HepG2 (cell line): ENCODE measurements around the gene MMUT. TPM values are rescaled to one million over a fixed set of nuclear protein-coding genes. Genes with fewer than 3 reads are reported as not detected.
A peak's percentile ranks its signal among the peaks of the same experiment; 100 is the strongest.

ENCODE experiments used
- ATAC-seq: fragments of 200-7000 bp; cut with Tn5 transposase; 3 replicates; pipeline ENCODE4 v1.9.1; 2020; ENCODE audit warnings: mild to moderate bottlenecking, moderate library complexity
- Bru-seq: library from RNA; stranded (reverse); fragments of 400-500 nt; gene quantifications from one replicate; lab custom pipeline; 2021; lab: Mats Ljungman, UMichigan
- BruChase-seq, 2 experiments: library from RNA; stranded (reverse); fragments of 400-500 nt; gene quantifications; one replicate each; lab custom pipeline; 2021; lab: Mats Ljungman, UMichigan
- BruUV-seq: library from RNA; stranded (reverse); fragments of 400-500 nt; replicated peaks from 2 replicates; lab custom pipeline; 2021; lab: Mats Ljungman, UMichigan
- CTCF ChIA-PET: fragments of 300-600 bp; formaldehyde crosslinking; extraction: SDS; loops from one replicate; lab custom pipeline; 2021; ENCODE audit warnings: low total read pairs, inconsistent platforms, low intra/inter-chr PET ratio; lab: Yijun Ruan, JAX
- POLR2A ChIA-PET: fragments of 350-600 bp; sonication (Branson Sonifier 250); formaldehyde crosslinking; loops from one replicate; lab custom pipeline; 2020; ENCODE audit warnings: antibody characterized with exemption, inconsistent platforms; lab: Yijun Ruan, JAX
- DNase-seq: peaks from one replicate; pipeline ENCODE4 v3.0.0-alpha.2; 2015; ENCODE audit warnings: low spot score
- FAIRE-seq: peaks from 3 replicates; lab custom pipeline; 2011; peaks lifted over from hg19 to GRCh38; lab: Jason Lieb, UNC
- H2AFZ ChIP-seq: one replicate; pipeline ENCODE4 v1.6.1; 2011; ENCODE audit warnings: low read length, inconsistent platforms
- H3K27ac ChIP-seq: fragments of 300-600 bp; 3 replicates; pipeline ENCODE4 v1.8.0; 2011; ENCODE audit warnings: mixed run types, mild to moderate bottlenecking, mixed read lengths, low read length, inconsistent platforms; ENCODE audit not compliant: insufficient read depth; ENCODE audit errors: extremely low read length
- H3K27me3 ChIP-seq, 2 experiments: fragments of 200-600 bp in 1 of 2; 2 replicates in 1 of 2; 3 replicates in 1 of 2; pipeline versions ENCODE4 v1.6.0 to v1.8.0; 2011; ENCODE audit warnings: low read length in 2 of 2, mild to moderate bottlenecking in 2 of 2, moderate library complexity in 2 of 2, inconsistent platforms in 1 of 2; ENCODE audit not compliant: insufficient read depth in 2 of 2, control insufficient read depth in 1 of 2
- H3K36me3 ChIP-seq, 2 experiments: fragments of 200-600 bp in 1 of 2; replicated peaks in 1 of 2; 2 replicates in 1 of 2; 3 replicates in 1 of 2; pipeline versions ENCODE4 v1.5.1 to v1.8.0; 2011; ENCODE audit warnings: low read length in 2 of 2, inconsistent platforms in 1 of 2; ENCODE audit not compliant: insufficient read depth in 2 of 2, control insufficient read depth in 1 of 2
- H3K4me1 ChIP-seq: 2 replicates; pipeline ENCODE4 v1.5.1; 2012; ENCODE audit warnings: low read length, inconsistent platforms; ENCODE audit not compliant: insufficient read depth
- H3K4me2 ChIP-seq: 2 replicates; pipeline ENCODE4 v1.6.0; 2011; ENCODE audit warnings: low read depth, low read length, inconsistent platforms
- H3K4me3 ChIP-seq, 3 experiments: fragments of 200-600 bp in 1 of 3; sonication (generic), shearing (Covaris generic) in 1 of 3; replicated peaks in 1 of 3; 2 replicates each; pipeline ENCODE4 v1.5.1; 2011 to 2016; ENCODE audit warnings: low read length in 3 of 3, inconsistent platforms in 2 of 3, low read depth in 2 of 3, mild to moderate bottlenecking in 2 of 3, control low read depth in 1 of 3, mixed read lengths in 1 of 3; ENCODE audit not compliant: insufficient read depth in 1 of 3
- H3K79me2 ChIP-seq: one replicate; pipeline ENCODE4 v1.6.1; 2011; ENCODE audit warnings: low read length, inconsistent platforms; ENCODE audit not compliant: insufficient read depth
- H3K9ac ChIP-seq: 2 replicates; pipeline ENCODE4 v1.6.0; 2011; ENCODE audit warnings: mild to moderate bottlenecking, low read depth, low read length, inconsistent platforms; ENCODE audit not compliant: insufficient read depth
- H3K9me3 ChIP-seq: 2 replicates; pipeline ENCODE4 v1.5.1; 2012; ENCODE audit warnings: mild to moderate bottlenecking, low read length
- H4K20me1 ChIP-seq: 2 replicates; pipeline ENCODE4 v1.6.0; 2011; ENCODE audit warnings: inconsistent platforms, mild to moderate bottlenecking, low read length, moderate library complexity; ENCODE audit not compliant: insufficient read depth
- HMG20B ChIP-seq: conservative IDR thresholded peaks from 2 replicates; pipeline ENCODE4 v1.6.1; 2016; ENCODE audit warnings: missing genetic modification reagents, missing compliant biosample characterization
- KLF9 ChIP-seq: IDR thresholded peaks from 2 replicates; pipeline ENCODE4 v1.6.1; 2016; ENCODE audit warnings: low read depth
- PCBP2 ChIP-seq: fragments of 200-400 bp; formaldehyde crosslinking; optimal IDR thresholded peaks from 2 replicates; pipeline ENCODE3; 2018; ENCODE audit warnings: low read length, low read depth; ENCODE audit not compliant: poor library complexity, severe bottlenecking
- RBM39 ChIP-seq: fragments of 200-400 bp; formaldehyde crosslinking; IDR thresholded peaks from one replicate; pipeline ENCODE4 v1.6.1; 2018; ENCODE audit warnings: antibody characterized with exemption, mild to moderate bottlenecking, low read depth, low read length; ENCODE audit not compliant: poor library complexity, severe bottlenecking
- RXRA ChIP-seq: sonication (generic); formaldehyde crosslinking; IDR thresholded peaks from 2 replicates; pipeline ENCODE4 v1.5.1; 2020; ENCODE audit warnings: missing genetic modification reagents
- SNAPC5 ChIP-seq: sonication (generic); formaldehyde crosslinking; IDR thresholded peaks from 2 replicates; pipeline ENCODE4 v1.8.1; 2023; ENCODE audit warnings: mild to moderate bottlenecking, missing genetic modification reagents, borderline replicate concordance
- SP2 ChIP-seq: sonication (generic); formaldehyde crosslinking; IDR thresholded peaks from 2 replicates; pipeline ENCODE4 v1.5.1; 2020; ENCODE audit warnings: mild to moderate bottlenecking, missing genetic modification reagents
- TBL1XR1 ChIP-seq: fragments of 150-350 bp; IDR thresholded peaks from 2 replicates; pipeline ENCODE4 v1.6.1; 2014; ENCODE audit warnings: borderline replicate concordance, low read length; ENCODE audit not compliant: partially characterized antibody
- ZKSCAN1 ChIP-seq: fragments of 150-350 bp; IDR thresholded peaks from 2 replicates; pipeline ENCODE4 v1.6.1; 2014; ENCODE audit warnings: low read length
- ZNF121 ChIP-seq: sonication (generic); formaldehyde crosslinking; IDR thresholded peaks from 2 replicates; pipeline ENCODE4 v1.5.0; 2020; ENCODE audit warnings: mild to moderate bottlenecking, missing genetic modification reagents
- ZNF337 ChIP-seq: sonication (generic); formaldehyde crosslinking; IDR thresholded peaks from 2 replicates; pipeline ENCODE4 v1.5.1; 2020; ENCODE audit warnings: missing genetic modification reagents, low read depth, mild to moderate bottlenecking, borderline replicate concordance
- ZNF776 ChIP-seq: sonication (generic); formaldehyde crosslinking; IDR thresholded peaks from 2 replicates; pipeline ENCODE4 v1.4.0; 2020; ENCODE audit warnings: mild to moderate bottlenecking, missing genetic modification reagents
- WGBS: methylation state at CpG from one replicate; pipeline ENCODE4 v1.1.6; 2017; ENCODE audit warnings: low lambda C conversion rate; 5-methylcytosine and 5-hydroxymethylcytosine counted together
- in situ Hi-C: cut with HindIII; loops from 2 replicates; pipeline ENCODE4 v1.10.0; 2017; ENCODE audit warnings: low pct_unique_long_range_greater_than_20kb; ENCODE audit not compliant: extremely low pct_ligation_motif_present
- intact Hi-C: fragments of 100-400 bp; cut with micrococcal nuclease; formaldehyde crosslinking; loops from one replicate; pipeline ENCODE4 v1.10.0; 2022; ENCODE audit not compliant: unreplicated experiment
- long read RNA-seq, 2 experiments: library from RNA in 1 of 2; library from polyadenylated mRNA in 1 of 2; stranded (forward) in 1 of 2; unstranded in 1 of 2; transcript quantifications; one replicate each; pipeline ENCODE4 v2.0.0, GENCODE V29; 2019 to 2022
- polyA minus RNA-seq, 3 experiments: library from RNA; depleted of rRNA, polyadenylated mRNA; stranded (reverse); fragments of >200 nt; gene quantifications; 2 replicates each; pipeline ENCODE4 v1.2.3, GENCODE V29; 2011; ENCODE audit warnings: low replicate concordance in 1 of 3
- polyA plus RNA-seq, 8 experiments: library from polyadenylated mRNA; depleted of rRNA in 3 of 8; stranded (reverse) in 7 of 8; unstranded in 1 of 8; fragments of >200 nt; fragmentation: Illumina TruSeq in 4 of 8; extraction: Trizol in 4 of 8; gene quantifications; 2 replicates each; pipeline versions ENCODE4 v1.2.1 to v1.2.3, GENCODE V29; 2011 to 2016; ENCODE audit warnings: low read depth in 4 of 8, missing spikeins in 1 of 8, mixed read lengths in 1 of 8; ENCODE audit not compliant: insufficient read depth in 1 of 8
- total RNA-seq, 5 experiments: library from RNA; depleted of rRNA; stranded (reverse); fragments of >200 nt; fragmentation: Illumina TruSeq; extraction: Trizol; gene quantifications; 2 replicates each; pipeline ENCODE4 v1.2.3, GENCODE V29; 2016; ENCODE audit warnings: low read depth in 1 of 5
- TF ChIP-seq, protein P1 (sequence below): sonication (generic); formaldehyde crosslinking; IDR thresholded peaks from 2 replicates; pipeline ENCODE4 v1.4.0; 2020; ENCODE audit warnings: missing genetic modification reagents
- TF ChIP-seq, protein P2 (sequence below): IDR thresholded peaks from 2 replicates; pipeline ENCODE4 v1.6.1; 2016; ENCODE audit warnings: missing genetic modification reagents, missing compliant biosample characterization
- TF ChIP-seq, protein P3 (sequence below): IDR thresholded peaks from 2 replicates; pipeline ENCODE4 v1.6.1; 2016; ENCODE audit warnings: low read depth, control low read depth

Gene MMUT
- total RNA-seq (2016; rRNA removed; fragmentation: Illumina TruSeq; extraction: Trizol) (15.8 and 20.5 TPM in 2 replicates), polyA plus RNA-seq (2011; rRNA removed) (14.6 and 16.1 TPM in 2 replicates), polyA minus RNA-seq (2011; rRNA and poly(A)+ RNA removed; ENCODE audit: low replicate concordance) (7.0 and 10.2 TPM in 2 replicates), Bru-seq, nascent RNA (percentile 72 among the genes with signal in this experiment), BruChase-seq, experiment 1, labeled RNA remaining after a 6-hour chase (percentile 73 among the genes with signal in this experiment), BruChase-seq, experiment 2, labeled RNA remaining after a 2-hour chase (percentile 67 among the genes with signal in this experiment)
- total RNA-seq (2016; cell fraction: cytosol; rRNA removed; fragmentation: Illumina TruSeq; extraction: Trizol; ENCODE audit: low read depth): 1.8 and 1.9 TPM in 2 replicates
- 15.7 and 20.8 TPM in 2 replicates for total RNA-seq (2016; cell fraction: insoluble cytoplasmic fraction; rRNA removed; fragmentation: Illumina TruSeq; extraction: Trizol)
- total RNA-seq (2016; cell fraction: membrane; rRNA removed; fragmentation: Illumina TruSeq; extraction: Trizol): 4.1 and 5.0 TPM in 2 replicates
- 18.3 and 24.5 TPM in 2 replicates for total RNA-seq (2016; cell fraction: nucleus; rRNA removed; fragmentation: Illumina TruSeq; extraction: Trizol)
- polyA plus RNA-seq (2011; cell fraction: cytosol; rRNA removed): 7.5 and 11.5 TPM in 2 replicates
- 8.1 and 9.6 TPM in 2 replicates for polyA plus RNA-seq (2011; cell fraction: nucleus; rRNA removed)
- polyA plus RNA-seq (2012): 19.6 and 28.3 TPM in 2 replicates
- polyA plus RNA-seq (2016; cell fraction: cytosol; fragmentation: Illumina TruSeq; extraction: Trizol; ENCODE audit: low read depth): 1.3 and 1.4 TPM in 2 replicates
- 15.0 and 15.9 TPM in 2 replicates for polyA plus RNA-seq (2016; cell fraction: insoluble cytoplasmic fraction; fragmentation: Illumina TruSeq; extraction: Trizol; ENCODE audit: low read depth)
- 2.2 and 2.7 TPM in 2 replicates for polyA plus RNA-seq (2016; cell fraction: membrane; fragmentation: Illumina TruSeq; extraction: Trizol; ENCODE audit: low read depth)
- polyA plus RNA-seq (2016; cell fraction: nucleus; fragmentation: Illumina TruSeq; extraction: Trizol; ENCODE audit: insufficient read depth, low read depth): 22.7 and 24.8 TPM in 2 replicates
- 11.9 and 13.3 TPM in 2 replicates for polyA minus RNA-seq (2011; cell fraction: cytosol; rRNA and poly(A)+ RNA removed)
- 16.4 and 20.9 TPM in 2 replicates for polyA minus RNA-seq (2011; cell fraction: nucleus; rRNA and poly(A)+ RNA removed)
- long read RNA-seq, experiment 1, transcript MUT-201 (13 exons, 3,749 nt): major isoform, 23 of 40 reads
- long read RNA-seq, experiment 1, partial matches to known transcripts: 10 of 40 reads
- long read RNA-seq, experiment 1, other reads (novel, unspliced or antisense): 7 of 40 reads
- long read RNA-seq, experiment 2, transcript MUT-201 (13 exons, 3,749 nt): major isoform, 10 of 25 reads
- long read RNA-seq, experiment 2, partial matches to known transcripts: 15 of 25 reads
- long read RNA-seq, experiment 2, other reads (novel, unspliced or antisense): 0 of 25 reads

DNA sequence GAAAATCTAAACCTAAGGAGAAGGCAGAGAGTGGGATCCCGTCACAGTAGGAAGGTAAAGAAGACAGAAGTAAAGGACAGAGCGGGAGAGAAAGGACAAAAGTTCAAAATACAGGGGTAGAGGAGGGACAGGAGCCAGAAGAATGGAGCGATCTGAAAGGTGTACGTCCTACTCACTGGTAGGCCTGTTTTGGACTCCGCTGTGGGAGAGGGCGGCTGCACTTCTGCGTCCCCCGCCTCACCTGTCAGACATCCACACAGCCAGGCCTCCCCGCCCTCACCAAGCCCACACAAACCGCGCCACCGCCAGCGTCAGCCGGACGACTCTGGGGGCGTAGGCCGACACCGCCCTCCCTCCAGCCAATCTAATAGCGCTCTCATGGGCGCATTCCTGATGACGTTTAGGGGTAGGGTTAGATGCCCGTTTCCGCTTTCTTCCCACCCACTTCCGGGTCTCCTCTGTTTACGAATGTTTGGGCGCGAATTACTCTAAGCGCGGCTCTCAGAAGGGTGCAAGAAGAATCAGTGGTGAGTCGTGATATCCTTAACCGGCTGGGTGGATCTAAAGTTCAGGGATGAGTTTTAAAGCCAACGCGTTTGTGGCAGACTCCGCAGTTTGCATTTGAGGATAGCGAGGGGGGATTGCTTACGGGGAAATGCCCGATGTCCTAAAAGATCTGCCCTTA, at the start of gene MMUT, which contains the start of gene CENPQ:
Gene MMUT (minus strand): TSS at position 327 of the 685 bp plus-strand sequence. CDS start 3,787 bp downstream, outside the sequence.
Gene CENPQ (plus strand): TSS at position 444 of the 685 bp plus-strand sequence. CDS start 6,807 bp downstream, outside the sequence.
- H3K79me2 ChIP-seq: peaks cover 65% of the 10 kb centered on the region
- 1% methylated on average over 35 of the region's 37 CpGs for WGBS
- peak within 1 kb of the TSS; percentile 85 for H3K27ac ChIP-seq
- peaks cover 36% of the 10 kb centered on the region for H3K4me1 ChIP-seq
- H3K27me3 ChIP-seq: no peaks in the 10 kb centered on the region; a peak in 1 of 5 replicates
- peaks cover 0 to 8% of the 10 kb centered on the region in 2 experiments; a peak in 1 of 5 replicates for H3K36me3 ChIP-seq
- no peaks in the 10 kb centered on the region for H4K20me1 ChIP-seq
- H3K4me2 ChIP-seq: peak within 1 kb of the TSS; percentile 78
- ChIA-PET POLR2A (no interaction called here), CTCF (no interaction called here)
- ATAC-seq: peak; percentile 100
- intact Hi-C loops: loop anchor here (1.0 to 2.0 kb wide), 6 partner anchors 46 to 386 kb away; no protein-coding TSS in a partner anchor
- no peaks in the 10 kb centered on the region for H3K9me3 ChIP-seq
- peak within 1 kb of the TSS; percentile 88 for H2AFZ ChIP-seq
- FAIRE-seq: peak; percentile 89
- in situ Hi-C loops: no loop called here
- peak within 1 kb of the TSS; percentile 83 to 96 (median 91) for H3K4me3 ChIP-seq
- H3K9ac ChIP-seq: peak within 1 kb of the TSS; percentile 90
- BruUV-seq: no TSS peak
- DNase-seq: peak; percentile 98
- TF ChIP-seq ZNF337 (CRISPR knock-in tag): no peak
- TF ChIP-seq KLF9 (CRISPR knock-in tag): peak; percentile 88; the same call in 1 of the 2 replicates
- TF ChIP-seq, protein P1, sequence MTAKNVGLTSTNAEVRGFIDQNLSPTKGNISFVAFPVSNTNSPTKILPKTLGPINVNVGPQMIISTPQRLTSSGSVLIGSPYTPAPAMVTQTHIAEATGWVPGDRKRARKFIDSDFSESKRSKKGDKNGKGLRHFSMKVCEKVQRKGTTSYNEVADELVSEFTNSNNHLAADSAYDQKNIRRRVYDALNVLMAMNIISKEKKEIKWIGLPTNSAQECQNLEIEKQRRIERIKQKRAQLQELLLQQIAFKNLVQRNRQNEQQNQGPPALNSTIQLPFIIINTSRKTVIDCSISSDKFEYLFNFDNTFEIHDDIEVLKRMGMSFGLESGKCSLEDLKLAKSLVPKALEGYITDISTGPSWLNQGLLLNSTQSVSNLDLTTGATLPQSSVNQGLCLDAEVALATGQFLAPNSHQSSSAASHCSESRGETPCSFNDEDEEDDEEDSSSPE (CRISPR knock-in tag): peak; percentile 99
- no peak for TF ChIP-seq ZNF121 (CRISPR knock-in tag)
- TF ChIP-seq ZNF776 (CRISPR knock-in tag): peak; percentile 69; the same call in 1 of the 2 replicates
- TF ChIP-seq PCBP2: no peak
- TF ChIP-seq RXRA: peak; percentile 63; the same call in 1 of the 2 replicates
- TF ChIP-seq, protein P2, sequence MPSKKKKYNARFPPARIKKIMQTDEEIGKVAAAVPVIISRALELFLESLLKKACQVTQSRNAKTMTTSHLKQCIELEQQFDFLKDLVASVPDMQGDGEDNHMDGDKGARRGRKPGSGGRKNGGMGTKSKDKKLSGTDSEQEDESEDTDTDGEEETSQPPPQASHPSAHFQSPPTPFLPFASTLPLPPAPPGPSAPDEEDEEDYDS (CRISPR knock-in tag): peak; percentile 86
- peak; percentile 85 for TF ChIP-seq RBM39
- peak; percentile 43 for TF ChIP-seq TBL1XR1
- TF ChIP-seq, protein P3, sequence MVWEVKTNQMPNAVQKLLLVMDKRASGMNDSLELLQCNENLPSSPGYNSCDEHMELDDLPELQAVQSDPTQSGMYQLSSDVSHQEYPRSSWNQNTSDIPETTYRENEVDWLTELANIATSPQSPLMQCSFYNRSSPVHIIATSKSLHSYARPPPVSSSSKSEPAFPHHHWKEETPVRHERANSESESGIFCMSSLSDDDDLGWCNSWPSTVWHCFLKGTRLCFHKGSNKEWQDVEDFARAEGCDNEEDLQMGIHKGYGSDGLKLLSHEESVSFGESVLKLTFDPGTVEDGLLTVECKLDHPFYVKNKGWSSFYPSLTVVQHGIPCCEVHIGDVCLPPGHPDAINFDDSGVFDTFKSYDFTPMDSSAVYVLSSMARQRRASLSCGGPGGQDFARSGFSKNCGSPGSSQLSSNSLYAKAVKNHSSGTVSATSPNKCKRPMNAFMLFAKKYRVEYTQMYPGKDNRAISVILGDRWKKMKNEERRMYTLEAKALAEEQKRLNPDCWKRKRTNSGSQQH (CRISPR knock-in tag): peak; percentile 96
- no peak for TF ChIP-seq ZKSCAN1
- TF ChIP-seq HMG20B (CRISPR knock-in tag): no peak
- TF ChIP-seq SP2 (CRISPR knock-in tag): peak; percentile 84
- 0 out of 2 replicates have a peak, but pooled peaks have one; percentile 55 for TF ChIP-seq SNAPC5 (CRISPR knock-in tag)
